ENCODE results near the gene NEB.

The NEB gene

GRCh38 chr2:151472966-151473365 is 261.3 kb downstream of the NEB start:
- no peak for DNase-seq (ENCODE audit: low read depth)

GRCh38 chr2:151470556-151470955 is 263.7 kb downstream of the NEB start:
- no peak for DNase-seq (ENCODE audit: low read depth)

GRCh38 chr2:151465771-151466170 is 268.5 kb downstream of the NEB start:
- DNase-seq (ENCODE audit: low read depth), result no peak

- no peak for DNase-seq (ENCODE audit: low read depth)
Measured at GRCh38 chr2:151459358-151459757, 274.9 kb downstream of the NEB start.

- DNase-seq (ENCODE audit: low read depth), result no peak
Measured at GRCh38 chr2:151439127-151439526, 295.1 kb downstream of the NEB start.

GRCh38 chr2:151438506-151438905 is 295.8 kb downstream of the NEB start:
- DNase-seq (ENCODE audit: low read depth), result no peak

GRCh38 chr2:151437630-151438029 is 296.6 kb downstream of the NEB start:
- no peak for DNase-seq (ENCODE audit: low read depth)

All from activated gamma-delta T cell treated with anti-CD3 and anti-CD28 coated beads, Interleukin-2, amount 50 U/mL, for 16 hours (primary cell).